ENCODE measurements around the gene ELL. TPM values are rescaled to one million over a fixed set of nuclear protein-coding genes. Genes with fewer than 3 reads are reported as not detected.
"Not testable (repeated sequence)": the region's sequence is repeated elsewhere in the genome, so short reads cannot be mapped to it uniquely, and the experiment has no call there.

ELL gene
- total RNA-seq, 1 donor = 28.8 TPM

DNA sequence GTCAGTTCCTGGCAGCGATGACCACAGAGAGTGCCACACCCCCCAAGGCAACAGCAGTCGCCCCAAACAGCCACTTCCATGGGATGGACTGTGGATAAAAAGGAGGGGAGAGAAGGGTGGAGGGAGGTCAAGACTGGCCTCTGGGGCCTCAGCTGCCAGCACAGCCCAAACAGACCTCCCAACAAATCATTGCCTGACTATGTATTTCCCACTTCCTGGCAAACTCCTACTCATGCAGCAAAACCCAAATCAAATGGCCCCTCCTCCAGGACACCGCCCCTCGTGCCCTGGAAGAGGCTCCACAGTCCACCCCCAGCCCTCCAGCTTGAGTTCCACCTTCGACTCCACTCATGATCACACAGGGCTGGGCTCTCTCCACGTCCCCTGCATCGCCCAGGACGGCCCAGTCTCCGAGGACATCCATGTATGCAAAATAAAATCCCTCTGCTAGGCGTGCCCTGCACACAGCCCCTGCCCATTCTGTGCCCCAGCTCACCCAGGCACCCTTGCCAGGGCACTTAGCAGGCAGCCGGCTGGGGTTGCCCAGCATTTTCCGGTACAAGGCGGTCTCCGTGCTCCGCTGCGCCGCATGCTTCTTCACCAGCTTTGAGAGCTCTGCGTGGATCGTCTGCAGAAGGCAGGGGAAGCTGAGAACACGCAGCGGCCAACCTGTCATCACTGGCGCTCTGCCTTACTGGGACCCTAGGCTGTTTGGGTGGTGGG, 10.5 kb upstream of the ELL start:
- DNase-seq (ENCODE audit: low read depth in 2 of 3, low spot score in 2 of 3) = no peak

DNA sequence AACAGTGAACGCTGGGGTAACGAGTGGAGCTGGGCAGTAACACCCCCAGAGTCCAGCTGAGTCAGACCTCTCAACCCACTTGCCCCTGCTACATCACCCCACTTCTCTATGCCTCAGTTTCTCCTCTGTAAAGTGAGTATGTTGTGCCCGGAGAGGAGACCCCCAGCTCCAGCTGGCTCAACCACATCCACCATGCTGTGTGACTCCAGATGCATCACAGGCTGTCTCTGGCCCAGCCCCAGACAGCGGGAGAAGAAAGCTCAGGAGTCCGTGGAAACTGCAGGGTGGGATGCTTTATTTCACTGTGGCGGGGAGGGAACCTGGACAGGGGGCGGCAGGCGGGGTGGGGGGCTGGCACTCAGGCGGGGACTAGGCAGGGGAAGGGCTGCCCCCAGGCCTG, 9.6 kb upstream of the ELL start:
- no peak for DNase-seq (ENCODE audit: low read depth in 2 of 3, low spot score in 2 of 3)

DNA sequence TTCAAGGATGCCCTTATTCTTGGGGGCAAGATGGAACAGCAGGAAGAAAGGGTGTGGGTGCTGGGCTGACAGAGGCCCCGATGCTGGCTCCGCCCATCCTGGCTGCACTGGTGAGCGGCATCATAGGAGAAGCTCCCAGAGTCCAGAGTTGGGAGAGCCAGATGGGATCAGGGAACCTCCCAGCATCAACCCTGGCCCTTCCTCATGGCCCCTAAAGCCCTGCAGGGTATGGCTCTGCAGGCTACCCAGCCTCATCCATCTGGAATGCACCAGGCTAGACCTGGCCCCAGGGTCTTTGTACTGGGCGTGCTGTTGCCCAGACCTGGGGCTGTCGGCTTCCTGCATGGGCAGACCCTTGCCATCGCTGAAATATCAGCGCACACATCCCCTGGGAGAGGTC, 7.9 kb upstream of the ELL start:
- no peak for DNase-seq (ENCODE audit: low read depth in 2 of 3, low spot score in 2 of 3)

DNA sequence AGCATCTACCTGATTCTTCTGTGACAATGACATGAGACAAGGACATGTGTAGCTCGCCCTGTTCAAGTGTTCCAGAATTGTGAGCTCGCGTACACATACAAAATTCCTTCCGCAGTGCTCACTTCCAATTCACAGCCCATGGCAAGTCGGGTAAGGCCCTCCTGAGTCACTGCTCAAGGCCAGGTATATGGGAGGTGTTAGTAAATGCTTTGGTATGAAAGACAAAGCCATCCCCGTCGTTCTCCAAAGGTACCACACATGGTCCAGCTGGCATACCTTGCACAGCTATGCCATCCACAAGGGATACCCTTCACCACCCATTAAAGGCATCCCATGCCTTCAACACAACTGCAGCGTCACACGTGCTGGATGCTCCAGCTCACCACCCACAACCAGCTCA, 4.4 kb upstream of the ELL start:
- DNase-seq (ENCODE audit: low read depth in 2 of 3, low spot score in 2 of 3) = no peak

DNA sequence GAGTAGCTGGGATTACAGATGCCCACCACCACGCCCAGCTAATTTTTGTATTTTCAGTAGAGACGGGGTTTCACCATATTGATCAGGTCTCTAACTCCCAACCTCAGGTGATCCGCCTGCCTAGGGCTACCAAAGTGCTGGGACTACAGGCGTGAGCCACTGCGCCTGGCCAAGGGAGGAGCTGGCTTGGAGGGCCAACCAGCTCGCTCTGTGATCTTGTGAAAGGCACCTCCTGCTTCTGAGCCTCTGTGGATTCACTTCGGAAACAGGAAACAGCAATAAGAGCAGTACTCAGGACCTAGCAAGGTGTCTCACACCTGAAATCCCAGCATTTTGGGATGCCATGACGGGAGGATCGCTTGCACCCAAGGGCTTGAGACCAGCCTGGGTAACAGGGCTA, 2.0 kb upstream of the ELL start:
- no peak for DNase-seq (ENCODE audit: low read depth in 2 of 3, low spot score in 2 of 3)

DNA sequence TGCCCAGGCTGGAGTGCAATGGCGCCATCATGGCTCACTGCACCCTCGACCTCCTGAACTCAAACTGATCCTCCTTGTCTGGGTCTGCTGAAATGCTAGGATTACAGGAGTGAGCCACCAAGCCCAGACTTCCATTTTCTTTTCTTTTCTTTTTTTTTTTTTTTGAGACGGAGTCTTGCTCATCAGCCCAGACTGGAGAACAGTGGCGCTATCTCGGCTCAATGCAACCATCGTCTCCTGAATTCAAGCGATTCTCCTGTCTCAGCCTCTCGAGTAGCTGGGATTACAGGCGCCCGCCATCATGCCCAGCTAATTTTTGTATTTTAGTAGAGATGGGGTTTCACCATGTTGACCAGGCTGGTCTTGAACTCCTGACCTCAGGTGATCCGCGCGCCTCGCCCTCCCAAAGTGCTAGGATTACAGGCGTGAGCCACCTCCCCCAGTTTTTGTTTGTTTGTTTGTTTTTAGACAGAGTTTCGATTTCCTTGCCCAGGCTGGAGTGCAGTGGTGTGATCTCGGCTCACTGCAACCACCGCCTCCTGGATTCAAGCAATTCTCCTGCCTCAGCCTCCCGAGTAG, 1.1 kb upstream of the ELL start:
- not testable (repeated sequence) for DNase-seq (ENCODE audit: low read depth in 2 of 3, low spot score in 2 of 3)

DNA sequence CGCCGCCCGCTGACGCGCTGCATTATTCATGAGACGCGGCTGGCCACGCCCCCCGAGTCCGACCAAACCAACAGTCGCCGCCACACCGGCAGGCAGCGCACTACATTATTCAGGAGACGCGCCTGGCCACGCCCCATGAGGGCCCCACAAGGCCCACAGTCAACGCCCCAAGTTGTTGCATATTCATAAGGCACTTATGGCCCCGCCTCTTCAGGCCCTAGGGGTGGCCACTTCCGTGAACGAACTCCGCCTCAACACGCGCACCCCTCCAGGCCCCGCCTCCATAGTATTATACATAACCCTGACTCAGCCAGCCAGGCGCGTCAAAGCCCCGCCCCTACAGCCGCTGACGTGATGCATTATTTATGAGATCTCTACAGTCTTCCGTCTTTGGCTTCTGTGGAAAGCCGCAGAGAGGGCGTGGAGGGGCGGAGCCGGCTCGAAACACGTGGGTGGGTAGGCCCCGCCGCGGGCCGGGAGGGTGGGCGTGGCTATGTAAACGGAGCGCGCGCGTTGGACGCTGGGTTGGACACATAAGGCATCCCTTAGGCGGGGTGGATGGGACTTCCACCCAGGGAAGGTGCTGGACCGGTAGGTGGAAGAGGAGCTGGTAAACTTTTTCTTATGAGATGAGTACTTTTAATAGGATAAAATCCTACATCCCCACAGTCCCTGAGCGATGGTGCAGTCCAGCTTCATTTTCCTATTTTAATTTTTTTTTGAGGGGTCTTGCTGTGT, 423 bp upstream of the ELL start:
- DNase-seq (ENCODE audit: low read depth in 2 of 3, low spot score in 2 of 3) = peak; percentile 99 to 100 (median 100)

DNA sequence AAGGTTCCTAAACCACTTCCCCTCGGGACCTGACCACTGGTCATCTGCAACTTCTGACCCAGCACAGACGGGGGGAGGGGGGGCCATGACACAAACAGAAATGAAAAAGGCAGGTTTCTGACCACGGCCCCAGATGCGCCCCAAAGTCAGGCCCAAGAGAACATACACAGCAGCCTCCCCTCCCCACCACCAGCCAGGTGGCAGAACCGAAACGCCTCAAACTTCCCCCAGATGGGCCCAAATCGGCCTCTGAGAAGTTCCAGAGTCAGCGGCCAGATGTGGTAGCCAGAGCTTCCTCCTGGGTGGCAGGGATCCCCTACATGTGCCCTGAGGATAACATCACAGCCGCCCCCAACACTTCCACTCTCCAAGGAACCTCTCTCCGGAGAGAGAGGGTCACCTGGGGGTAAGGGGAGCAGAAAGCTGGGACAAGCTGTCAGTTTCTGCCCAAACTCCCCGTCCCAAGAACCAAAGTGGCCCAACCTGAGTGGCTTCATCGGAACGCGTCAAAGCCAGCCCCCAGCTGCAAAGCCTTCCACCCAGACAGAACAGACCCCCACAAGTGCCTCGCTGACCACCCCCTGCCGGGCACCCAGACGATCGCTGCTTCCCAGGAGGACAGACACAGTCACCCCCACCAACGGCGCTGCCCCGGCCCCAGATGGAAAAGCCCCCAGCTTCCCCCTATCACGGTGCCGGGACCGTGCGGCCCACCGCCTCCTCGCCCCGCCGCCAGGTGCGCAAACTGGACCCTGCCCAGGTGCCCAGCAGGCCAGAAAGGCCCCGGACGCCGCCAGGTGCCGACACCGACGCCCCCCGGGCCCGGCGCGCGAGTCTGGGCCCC, 800 bp downstream of the ELL start:
- DNase-seq (ENCODE audit: low read depth in 2 of 3, low spot score in 2 of 3) = no peak

DNA sequence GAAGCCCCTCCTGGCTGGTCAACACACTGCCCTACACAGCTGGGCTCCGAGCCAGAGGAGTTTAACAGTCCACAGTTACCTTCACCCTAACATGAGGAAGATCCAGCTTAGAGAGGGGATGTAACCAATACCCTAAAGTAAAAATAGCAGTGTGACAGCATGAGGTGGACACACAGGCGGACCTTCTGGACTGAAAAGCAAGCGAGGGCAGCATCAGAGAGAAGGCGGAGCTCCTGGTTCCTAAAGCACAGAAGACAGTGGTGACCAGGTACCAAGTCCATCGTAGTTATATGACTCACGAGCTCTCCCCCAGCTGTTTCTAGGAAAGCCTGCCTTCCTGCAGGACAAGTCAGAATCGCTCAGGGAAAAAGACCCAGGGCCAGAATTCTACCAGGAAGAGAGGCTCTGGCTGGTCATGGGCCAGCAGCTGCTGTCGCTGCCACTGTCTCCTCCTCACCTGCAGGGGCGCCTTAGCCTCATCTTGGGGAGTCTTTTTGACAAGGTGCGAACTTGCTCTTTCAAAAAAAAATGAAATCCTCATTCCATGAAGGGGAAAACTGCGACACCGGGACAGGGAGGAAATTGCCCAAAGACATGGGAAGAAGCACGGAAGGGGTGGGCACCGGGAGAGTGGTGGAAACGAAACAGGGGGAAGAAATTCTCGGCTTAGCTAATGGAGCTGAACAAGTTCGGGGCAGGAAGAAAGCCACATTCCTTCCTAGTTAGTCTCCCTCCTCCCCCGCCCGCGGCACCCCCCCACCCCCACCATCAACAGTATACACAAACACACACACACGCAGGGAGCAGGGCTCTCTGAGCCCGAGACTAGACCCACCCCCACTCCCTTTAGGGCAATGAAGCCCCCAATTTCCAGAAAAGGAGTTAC, 1.7 kb downstream of the ELL start:
- peak in 2 of 3 donors; percentile 56 to 69 for DNase-seq (ENCODE audit: low read depth in 2 of 3, low spot score in 2 of 3)

DNA sequence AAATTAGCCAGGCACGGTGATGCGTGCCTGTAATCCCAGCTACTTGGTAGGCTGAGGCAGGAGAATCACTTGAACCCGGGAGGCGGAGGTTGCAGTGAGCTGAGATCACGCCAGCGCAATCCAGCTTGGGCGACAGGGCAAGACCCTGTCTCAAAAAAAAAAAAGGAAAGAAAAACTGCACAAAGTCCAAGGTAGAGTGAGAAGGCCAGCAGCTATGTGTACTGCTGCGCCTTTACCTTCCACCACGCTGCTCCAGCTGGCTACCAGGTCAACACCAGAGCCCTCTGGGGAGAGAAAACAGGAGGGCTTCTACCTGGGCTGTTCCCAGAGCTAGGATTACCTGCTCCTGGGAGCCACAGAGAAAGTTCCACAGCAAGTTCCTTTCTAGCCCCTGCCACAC, 3.2 kb downstream of the ELL start:
- DNase-seq (ENCODE audit: low read depth in 2 of 3, low spot score in 2 of 3) = no peak

DNA sequence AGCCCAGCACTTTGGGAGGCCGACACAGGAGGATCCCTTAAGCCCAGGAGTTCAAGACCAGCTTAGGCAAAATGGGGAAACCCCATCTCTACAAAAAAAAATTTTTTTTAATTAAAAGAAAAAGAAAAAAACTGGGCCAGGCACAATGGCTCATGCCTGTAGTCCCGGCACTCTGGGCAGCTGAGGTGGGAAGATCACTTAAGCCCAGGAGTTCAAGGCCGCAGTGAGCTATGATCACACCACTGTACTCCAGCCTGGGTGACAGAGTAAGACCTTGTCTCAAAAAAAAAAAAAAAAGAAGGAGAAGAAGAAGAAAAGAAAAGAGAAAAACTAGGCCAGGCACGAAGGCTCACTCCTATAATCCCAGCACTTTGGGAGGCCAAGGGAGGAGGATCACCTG, 4.3 kb downstream of the ELL start:
- DNase-seq (ENCODE audit: low read depth in 2 of 3, low spot score in 2 of 3) = no peak

DNA sequence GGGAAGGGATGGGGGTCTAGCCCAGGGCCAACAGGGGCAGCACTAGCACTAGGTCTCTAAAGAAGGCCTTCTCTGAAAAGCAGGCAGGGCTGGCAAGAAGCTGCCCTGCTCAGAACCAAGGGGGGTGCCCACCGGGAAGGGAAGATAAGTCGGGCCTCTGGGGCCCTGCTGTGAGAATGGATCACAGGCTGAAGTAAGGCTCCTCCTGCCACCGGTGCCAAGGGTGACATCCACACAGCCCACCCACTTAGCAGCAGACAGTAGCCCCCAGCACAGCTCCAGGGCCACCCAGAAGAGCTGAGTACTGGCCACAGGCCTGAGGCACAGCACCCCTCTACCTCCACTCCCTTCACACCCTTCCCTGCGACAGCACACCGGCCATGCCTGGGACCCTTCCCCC, 5.9 kb downstream of the ELL start:
- no peak for DNase-seq (ENCODE audit: low read depth in 2 of 3, low spot score in 2 of 3)

DNA sequence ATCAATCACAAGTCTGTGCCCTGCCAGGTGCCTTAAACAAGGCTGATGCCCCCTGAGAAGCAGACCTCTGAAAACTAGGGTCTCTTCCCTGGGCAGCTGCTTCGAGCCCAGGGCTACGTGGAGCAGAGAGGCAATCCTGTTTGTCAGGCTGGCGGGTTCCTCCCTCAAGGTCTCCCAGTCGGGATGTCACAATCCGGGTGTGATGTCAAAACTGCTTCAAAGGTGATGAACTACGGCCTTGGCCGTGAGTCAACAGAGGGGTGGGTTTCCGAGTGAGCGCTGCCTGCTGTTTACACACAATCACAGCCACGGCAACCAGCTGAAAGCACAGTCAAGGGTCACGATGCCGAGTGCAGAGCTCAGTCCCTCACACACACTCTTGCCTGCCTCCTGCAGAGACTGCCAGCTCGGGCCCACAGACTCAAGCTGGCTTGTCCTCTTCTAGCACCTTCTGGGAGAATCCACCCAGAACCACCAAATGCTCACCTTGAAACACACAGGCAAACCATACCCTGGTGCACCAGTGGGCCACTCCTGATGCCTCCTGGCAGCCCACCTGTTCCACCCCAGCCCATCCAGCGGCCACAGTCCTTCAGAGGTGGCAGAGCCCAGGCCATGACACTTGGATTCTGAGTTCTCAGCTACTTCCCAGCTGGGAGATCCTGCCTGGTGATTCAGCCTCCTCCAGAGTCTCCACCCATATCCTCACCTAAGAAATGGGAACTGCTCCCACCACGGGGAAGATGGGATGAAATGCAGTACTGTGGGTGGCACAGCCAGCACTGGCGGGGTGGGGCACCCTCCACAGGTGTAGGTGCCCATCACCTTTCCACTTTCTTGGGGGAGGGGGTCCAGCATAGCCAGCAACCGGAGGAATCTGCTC, 6.8 kb downstream of the ELL start:
- no peak for DNase-seq (ENCODE audit: low read depth in 2 of 3, low spot score in 2 of 3)

DNA sequence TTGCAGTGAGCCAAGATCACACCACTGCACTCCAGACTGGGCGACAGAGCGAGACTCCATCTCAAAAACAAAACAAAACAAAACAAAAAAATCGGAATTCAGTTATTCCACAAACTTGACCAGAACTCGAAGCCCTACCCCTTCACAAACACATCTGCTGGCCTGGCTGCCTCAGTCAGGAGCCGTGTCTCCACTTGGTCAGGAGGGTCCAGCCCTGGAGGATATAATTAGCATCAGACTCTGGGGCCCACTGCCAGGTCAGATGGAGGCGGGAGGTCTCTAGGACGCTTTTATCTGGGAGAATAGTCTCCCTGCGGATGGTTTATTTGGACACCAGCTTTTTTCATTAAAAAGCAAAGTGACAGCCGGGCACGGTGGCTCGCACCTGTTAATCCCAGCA, 8.0 kb downstream of the ELL start:
- no peak for DNase-seq (ENCODE audit: low read depth in 2 of 3, low spot score in 2 of 3)

DNA sequence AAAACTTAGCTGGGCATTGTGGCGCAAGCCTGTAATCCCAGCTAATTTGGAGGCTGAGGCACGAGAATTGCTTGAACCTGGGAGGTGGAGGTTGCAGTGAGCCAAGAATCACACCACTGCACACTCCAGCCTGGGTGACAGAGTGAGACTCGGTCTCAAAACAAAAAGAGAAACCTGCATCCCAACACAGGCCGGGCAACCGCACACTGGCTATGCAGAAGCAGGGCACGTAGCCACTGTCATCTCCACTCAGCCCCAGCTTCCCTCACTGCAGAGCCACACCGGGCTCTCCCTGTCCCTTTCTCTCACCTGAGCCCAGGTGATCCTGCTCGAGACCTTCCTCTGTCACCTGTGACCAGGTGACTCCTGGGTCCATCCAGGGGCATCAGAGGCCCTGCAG, 11.7 kb downstream of the ELL start:
- DNase-seq (ENCODE audit: low read depth in 2 of 3, low spot score in 2 of 3) = no peak

DNA sequence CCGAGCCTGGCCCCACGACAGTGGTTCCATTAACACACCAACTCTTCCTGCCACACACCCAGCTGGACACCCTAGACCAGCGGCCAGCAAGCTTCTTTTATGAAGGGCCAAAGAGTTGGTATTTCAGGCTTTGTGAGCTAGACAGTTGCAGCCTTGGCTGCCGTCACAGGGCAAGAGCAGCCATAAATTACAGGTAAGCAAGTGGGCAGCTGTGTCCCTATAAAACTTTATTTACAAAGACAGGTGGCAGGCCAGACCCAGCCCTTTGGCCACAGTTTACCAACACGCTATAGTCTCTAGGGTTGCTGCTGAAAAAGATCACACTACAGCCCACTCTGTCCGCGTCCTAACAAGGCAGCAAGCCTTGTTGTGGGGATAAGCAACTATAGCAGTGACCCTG, 13.3 kb downstream of the ELL start:
- no peak for DNase-seq (ENCODE audit: low read depth in 2 of 3, low spot score in 2 of 3)

DNA sequence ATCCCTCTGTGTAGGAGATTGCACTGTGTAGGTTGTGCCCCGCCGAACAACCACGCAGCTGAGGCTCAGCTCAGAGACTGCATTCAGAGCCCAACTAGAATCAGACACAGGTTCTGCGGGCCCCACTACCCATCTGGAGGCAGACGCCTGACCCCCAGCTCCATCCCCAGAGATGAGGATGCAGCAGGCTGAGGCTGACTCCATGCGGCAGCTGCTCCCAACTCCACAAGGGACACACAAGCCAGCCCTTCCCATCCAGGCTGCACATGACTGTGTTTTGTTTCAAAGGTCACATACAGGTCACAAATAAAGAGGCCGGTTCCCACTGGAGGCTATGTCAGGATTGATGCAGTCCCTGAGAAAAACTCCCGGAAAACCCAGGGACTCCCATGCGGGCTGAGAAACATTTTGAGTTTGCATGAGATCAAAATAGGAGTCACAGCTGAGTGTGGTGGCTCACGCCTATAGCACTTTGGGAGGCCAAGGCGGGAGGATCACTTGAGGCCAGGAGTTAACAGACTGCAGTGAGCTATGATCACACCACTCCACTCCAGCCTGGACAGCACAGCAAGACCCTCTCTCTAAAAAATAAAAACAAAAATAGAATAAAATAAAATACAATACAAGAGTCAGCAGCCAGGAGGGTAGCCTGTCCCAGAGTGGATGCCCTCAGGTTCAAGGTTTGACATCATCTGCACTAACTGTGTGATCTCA, 14.0 kb downstream of the ELL start:
- DNase-seq (ENCODE audit: low read depth in 2 of 3, low spot score in 2 of 3) = no peak

DNA sequence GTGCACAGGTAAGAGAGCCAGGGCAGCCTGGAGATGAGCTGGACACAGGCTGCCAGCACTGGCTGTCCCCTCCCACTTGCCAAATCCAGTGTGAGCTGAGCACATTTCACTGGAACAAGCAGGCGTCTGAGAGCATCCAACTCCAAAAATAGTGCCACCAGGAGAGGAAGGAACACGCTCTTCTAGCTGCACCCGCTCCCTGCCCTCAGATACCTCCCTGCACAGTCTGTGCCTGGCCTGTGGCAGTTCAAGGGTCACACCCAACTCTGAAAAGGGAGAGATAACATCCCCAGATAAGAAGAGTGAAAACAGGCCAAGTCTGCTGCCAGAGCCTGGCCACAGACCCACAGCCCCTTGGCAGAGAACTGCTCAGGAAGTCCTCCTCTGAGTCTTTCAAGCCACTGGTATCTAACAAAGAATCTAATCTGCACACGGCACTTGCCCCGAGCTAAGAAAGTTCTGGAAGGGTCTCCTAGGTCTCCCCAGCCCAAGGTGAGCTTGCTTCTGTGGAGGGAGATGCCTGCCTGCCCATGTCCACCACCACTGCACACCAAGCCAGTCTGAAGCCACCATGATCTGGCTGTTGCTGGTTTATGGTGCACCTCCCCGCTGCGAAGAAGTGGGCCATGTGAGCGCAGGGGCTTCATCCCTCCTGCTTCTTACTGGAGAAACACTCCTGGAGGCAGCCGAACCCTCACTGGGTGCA, 14.7 kb downstream of the ELL start:
- DNase-seq (ENCODE audit: low read depth in 2 of 3, low spot score in 2 of 3) = no peak
